C4-2B (cell line): ENCODE results near the gene BAIAP3.

Experiments used
- H3K27ac ChIP-seq: fragments of 450-650 bp; 2 replicates; pipeline ENCODE4 v1.5.1; 2017
- CTCF ChIP-seq: fragments of 450-650 bp; conservative IDR thresholded peaks from 2 replicates; pipeline ENCODE4 v1.5.1; 2017; ENCODE audit warnings: mild to moderate bottlenecking
- ZFX ChIP-seq: fragments of 450-650 bp; IDR thresholded peaks from 2 replicates; pipeline ENCODE4 v1.6.1; 2017

The BAIAP3 gene

DNA sequence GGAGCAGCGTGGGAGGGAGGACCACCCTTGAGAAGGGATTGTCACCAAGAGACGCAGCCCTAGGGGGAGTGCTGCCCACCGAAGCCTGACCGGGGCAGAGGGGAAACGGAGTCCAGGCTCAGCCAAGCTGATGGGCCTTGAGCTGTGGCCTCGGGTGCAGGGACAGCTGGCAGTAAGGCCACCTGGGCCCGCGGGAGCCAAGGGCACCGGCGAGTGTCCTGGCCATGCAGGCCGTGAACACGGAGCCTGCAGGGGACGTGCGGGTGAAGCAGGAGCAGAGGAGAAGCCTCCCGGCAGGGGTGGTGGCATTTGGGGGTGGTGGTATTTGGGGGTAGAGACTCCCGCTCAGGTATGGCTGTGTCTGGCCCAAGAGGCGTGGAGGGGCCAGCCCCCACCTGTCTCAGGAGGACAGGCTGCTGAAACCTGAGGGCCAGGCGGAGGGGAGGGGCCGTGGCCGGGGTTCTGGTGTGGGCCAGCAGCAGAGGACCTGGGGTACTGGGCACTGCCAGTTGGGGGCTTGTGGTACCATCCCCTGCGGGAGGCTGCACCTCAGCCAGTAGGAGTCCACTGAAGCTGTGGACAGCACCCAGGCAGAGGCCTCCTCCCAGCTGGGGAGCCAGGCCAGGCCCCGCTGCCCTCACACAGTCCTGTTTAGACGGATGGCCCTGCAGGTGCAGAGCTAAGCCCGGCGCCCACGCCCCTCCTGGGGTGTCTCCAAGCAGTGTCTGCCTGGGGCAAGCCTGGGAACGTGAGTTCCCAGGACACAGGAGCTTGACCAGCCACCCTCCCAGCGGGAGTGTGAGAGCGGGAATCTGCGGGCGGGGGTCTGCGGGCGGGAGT lies 22.8 kb downstream of the BAIAP3 start:
- no peak for TF ChIP-seq CTCF
- TF ChIP-seq ZFX, result no peak
- no peak overlapping the region for H3K27ac ChIP-seq

DNA sequence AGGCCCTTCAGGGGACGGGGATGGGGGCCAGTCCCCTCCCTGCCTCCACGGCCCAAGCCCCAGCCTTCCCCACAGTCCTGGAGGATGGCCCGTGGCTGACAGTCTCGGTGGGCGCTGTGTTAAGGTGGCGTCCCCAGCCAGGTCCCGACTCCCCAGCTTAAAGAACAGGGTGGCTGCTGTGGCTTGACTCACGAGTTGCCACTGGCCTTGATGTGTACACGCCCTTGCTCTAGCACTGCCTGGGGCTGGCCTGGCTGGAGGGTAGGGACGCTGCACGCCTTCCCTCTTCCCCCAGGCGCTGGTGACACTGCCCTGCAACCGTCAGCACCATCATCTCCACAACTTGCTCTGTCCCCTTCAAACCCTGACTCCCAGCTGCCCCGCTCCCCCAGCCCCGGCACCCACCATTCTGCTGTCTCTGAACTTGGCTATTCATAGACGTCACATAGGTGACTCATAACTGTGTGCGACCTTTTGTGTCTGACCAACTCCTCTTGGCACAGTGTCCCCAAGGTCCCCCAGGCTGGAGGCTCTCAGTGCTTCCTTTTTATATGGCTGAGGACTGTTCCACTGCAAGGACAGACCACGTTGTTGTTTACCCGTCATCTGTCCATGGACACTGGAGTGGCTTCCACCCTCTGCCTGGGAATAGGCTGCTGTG lies 24.6 kb downstream of the BAIAP3 start:
- no peak overlapping the region for H3K27ac ChIP-seq
- no peak for TF ChIP-seq ZFX

GRCh38 chr16:1361685-1362360 lies 28.4 kb downstream of the BAIAP3 start:
- no peak overlapping the region for H3K27ac ChIP-seq
- no peak for TF ChIP-seq ZFX
- TF ChIP-seq CTCF, result no peak

GRCh38 chr16:1362807-1363206 lies 29.4 kb downstream of the BAIAP3 start:
- TF ChIP-seq ZFX (no peak), CTCF (no peak)
- no peak overlapping the region for H3K27ac ChIP-seq

DNA sequence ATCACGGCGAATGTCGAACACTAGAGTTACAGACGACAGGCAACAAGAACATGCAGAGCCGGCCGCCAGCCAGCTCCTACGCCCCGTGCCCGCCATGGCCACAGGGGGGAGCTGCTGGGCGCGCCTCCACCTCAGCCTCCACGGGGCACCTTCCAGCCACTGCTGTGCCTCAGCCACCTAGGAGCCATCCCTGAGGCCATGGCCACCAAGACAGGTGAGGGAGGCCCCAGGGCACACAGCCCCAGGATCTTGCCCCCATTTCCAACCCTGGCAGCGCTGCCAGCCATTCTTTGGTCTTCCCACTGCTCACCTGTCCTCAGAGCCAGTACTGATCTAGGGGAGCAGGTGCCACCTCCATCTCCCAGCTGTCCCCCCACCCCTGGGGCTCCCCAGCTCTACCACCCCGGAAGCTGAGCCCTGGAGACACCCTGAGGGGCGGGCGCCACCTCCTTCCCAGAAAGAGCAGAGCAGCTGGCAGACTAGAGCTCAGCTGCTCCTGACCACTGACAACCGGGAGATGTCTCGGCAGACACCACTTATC lies 30.1 kb downstream of the BAIAP3 start:
- TF ChIP-seq CTCF, result peak; percentile 92
- TF ChIP-seq ZFX, result no peak
- no peak overlapping the region for H3K27ac ChIP-seq

DNA sequence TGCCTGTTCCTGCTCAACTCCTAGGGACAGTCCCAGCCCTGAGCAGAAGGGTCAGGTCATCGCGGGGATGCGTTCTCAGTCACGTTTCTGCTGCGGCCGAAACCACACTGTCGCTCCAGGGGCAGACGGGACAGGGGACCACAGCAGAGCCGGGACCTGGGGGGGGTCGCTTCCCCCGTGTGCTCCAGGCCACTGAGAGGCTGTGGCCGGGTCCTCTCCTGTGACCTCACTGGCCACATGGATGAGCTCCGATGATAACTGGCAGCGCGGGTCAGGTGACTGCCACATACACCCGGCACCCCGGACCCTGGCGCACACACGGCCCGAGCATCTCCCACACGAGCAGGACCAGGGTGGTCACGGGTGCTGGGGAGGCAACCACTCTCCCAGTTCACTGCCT lies 31.1 kb downstream of the BAIAP3 start:
- H3K27ac ChIP-seq, result no peak overlapping the region
- TF ChIP-seq CTCF, result no peak
- TF ChIP-seq ZFX, result no peak

- no peak for TF ChIP-seq CTCF
- TF ChIP-seq ZFX, result no peak
- peak overlapping the region; percentile 73; the same call in 1 of the 2 replicates for H3K27ac ChIP-seq
Observed at GRCh38 chr16:1366060-1366711, 32.7 kb downstream of the BAIAP3 start.
